ENCODE results near the gene MDH1B. TPM values are rescaled to one million over a fixed set of nuclear protein-coding genes. Genes with fewer than 3 reads are reported as not detected.

Gene MDH1B
- total RNA-seq, 1 experiment from 2014 or later = 1.9 TPM

DNA sequence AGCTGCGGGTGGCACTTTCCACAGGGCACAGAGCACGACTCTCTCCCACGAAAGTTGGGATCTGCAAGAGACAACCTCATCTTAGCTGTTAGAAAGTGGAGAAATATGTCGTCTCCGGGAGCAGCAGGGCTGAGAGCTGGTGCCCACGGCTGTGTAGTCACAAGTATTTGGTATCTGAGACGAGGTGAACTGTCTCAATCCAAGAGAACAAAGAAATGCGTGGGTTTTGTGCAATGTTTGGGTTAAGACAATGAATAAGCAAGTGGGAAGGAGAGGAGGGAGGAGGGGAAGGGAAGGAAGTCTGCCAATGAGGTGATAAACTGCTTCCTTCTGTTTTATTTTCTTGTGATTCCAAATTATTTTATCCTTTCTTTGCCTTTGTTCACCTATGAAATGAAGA is 65.0 kb downstream of the MDH1B start:
- Mint-ChIP-seq H3K9me3 (no peaks in the 10 kb centered on the region), H3K27me3 (ENCODE audit: low read depth) (no peaks in the 10 kb centered on the region; the same call in 1 of the 2 replicates), H3K4me1 (0 out of 2 replicates have a peak, but pooled peaks cover 3% of the 10 kb centered on the region), H3K27ac (no peak overlapping the region), H3K4me3 (no peak overlapping the region), H3K36me3 (no peaks in the 10 kb centered on the region)
- TF ChIP-seq, protein P1, sequence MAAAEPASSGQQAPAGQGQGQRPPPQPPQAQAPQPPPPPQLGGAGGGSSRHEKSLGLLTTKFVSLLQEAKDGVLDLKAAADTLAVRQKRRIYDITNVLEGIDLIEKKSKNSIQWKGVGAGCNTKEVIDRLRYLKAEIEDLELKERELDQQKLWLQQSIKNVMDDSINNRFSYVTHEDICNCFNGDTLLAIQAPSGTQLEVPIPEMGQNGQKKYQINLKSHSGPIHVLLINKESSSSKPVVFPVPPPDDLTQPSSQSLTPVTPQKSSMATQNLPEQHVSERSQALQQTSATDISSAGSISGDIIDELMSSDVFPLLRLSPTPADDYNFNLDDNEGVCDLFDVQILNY (CRISPR knock-in tag; IDR thresholded peaks at IDR 0.05) = no peak
- no peak for TF ChIP-seq NR3C1 (CRISPR knock-in tag; conservative IDR thresholded peaks at IDR 0.05; ENCODE audit: low read depth)
- no peak for TF ChIP-seq TEAD1 (CRISPR knock-in tag; IDR thresholded peaks at IDR 0.05)
- TF ChIP-seq, protein P2, sequence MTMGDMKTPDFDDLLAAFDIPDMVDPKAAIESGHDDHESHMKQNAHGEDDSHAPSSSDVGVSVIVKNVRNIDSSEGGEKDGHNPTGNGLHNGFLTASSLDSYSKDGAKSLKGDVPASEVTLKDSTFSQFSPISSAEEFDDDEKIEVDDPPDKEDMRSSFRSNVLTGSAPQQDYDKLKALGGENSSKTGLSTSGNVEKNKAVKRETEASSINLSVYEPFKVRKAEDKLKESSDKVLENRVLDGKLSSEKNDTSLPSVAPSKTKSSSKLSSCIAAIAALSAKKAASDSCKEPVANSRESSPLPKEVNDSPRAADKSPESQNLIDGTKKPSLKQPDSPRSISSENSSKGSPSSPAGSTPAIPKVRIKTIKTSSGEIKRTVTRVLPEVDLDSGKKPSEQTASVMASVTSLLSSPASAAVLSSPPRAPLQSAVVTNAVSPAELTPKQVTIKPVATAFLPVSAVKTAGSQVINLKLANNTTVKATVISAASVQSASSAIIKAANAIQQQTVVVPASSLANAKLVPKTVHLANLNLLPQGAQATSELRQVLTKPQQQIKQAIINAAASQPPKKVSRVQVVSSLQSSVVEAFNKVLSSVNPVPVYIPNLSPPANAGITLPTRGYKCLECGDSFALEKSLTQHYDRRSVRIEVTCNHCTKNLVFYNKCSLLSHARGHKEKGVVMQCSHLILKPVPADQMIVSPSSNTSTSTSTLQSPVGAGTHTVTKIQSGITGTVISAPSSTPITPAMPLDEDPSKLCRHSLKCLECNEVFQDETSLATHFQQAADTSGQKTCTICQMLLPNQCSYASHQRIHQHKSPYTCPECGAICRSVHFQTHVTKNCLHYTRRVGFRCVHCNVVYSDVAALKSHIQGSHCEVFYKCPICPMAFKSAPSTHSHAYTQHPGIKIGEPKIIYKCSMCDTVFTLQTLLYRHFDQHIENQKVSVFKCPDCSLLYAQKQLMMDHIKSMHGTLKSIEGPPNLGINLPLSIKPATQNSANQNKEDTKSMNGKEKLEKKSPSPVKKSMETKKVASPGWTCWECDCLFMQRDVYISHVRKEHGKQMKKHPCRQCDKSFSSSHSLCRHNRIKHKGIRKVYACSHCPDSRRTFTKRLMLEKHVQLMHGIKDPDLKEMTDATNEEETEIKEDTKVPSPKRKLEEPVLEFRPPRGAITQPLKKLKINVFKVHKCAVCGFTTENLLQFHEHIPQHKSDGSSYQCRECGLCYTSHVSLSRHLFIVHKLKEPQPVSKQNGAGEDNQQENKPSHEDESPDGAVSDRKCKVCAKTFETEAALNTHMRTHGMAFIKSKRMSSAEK (CRISPR knock-in tag; IDR thresholded peaks at IDR 0.05; ENCODE audit: borderline replicate concordance) = no peak
- no peak for TF ChIP-seq OVOL2 (CRISPR knock-in tag; IDR thresholded peaks at IDR 0.05; ENCODE audit: borderline replicate concordance)
- TF ChIP-seq SMAD3 (CRISPR knock-in tag; IDR thresholded peaks at IDR 0.05; ENCODE audit: borderline replicate concordance) = no peak
- no peak for TF ChIP-seq ZNF219 (CRISPR knock-in tag; IDR thresholded peaks at IDR 0.05; ENCODE audit: borderline replicate concordance)
- no peak for TF ChIP-seq ZNF263 (CRISPR knock-in tag; IDR thresholded peaks at IDR 0.05; ENCODE audit: low read depth)
- no peak for TF ChIP-seq NFATC4 (CRISPR knock-in tag; IDR thresholded peaks at IDR 0.05)
- TF ChIP-seq, protein P3, sequence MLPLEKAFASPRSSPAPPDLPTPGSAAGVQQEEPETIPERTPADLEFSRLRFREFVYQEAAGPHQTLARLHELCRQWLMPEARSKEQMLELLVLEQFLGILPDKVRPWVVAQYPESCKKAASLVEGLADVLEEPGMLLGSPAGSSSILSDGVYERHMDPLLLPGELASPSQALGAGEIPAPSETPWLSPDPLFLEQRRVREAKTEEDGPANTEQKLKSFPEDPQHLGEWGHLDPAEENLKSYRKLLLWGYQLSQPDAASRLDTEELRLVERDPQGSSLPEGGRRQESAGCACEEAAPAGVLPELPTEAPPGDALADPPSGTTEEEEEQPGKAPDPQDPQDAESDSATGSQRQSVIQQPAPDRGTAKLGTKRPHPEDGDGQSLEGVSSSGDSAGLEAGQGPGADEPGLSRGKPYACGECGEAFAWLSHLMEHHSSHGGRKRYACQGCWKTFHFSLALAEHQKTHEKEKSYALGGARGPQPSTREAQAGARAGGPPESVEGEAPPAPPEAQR (CRISPR knock-in tag; IDR thresholded peaks at IDR 0.05) = no peak
- no peak for TF ChIP-seq TEAD4 (CRISPR knock-in tag; IDR thresholded peaks at IDR 0.05)
- TF ChIP-seq ZNF121 (CRISPR knock-in tag; IDR thresholded peaks at IDR 0.05) = no peak
- TF ChIP-seq SP1 (CRISPR knock-in tag; conservative IDR thresholded peaks at IDR 0.05) = no peak
- no peak for TF ChIP-seq ZNF423 (CRISPR knock-in tag; IDR thresholded peaks at IDR 0.05)
- no peak for TF ChIP-seq JAZF1 (CRISPR knock-in tag; IDR thresholded peaks at IDR 0.05)
- no peak for TF ChIP-seq CREB1 (CRISPR knock-in tag; IDR thresholded peaks at IDR 0.05)
- no peak for TF ChIP-seq FOXK1 (CRISPR knock-in tag; IDR thresholded peaks at IDR 0.05)
- TF ChIP-seq, protein P4, sequence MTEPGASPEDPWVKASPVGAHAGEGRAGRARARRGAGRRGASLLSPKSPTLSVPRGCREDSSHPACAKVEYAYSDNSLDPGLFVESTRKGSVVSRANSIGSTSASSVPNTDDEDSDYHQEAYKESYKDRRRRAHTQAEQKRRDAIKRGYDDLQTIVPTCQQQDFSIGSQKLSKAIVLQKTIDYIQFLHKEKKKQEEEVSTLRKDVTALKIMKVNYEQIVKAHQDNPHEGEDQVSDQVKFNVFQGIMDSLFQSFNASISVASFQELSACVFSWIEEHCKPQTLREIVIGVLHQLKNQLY (CRISPR knock-in tag; IDR thresholded peaks at IDR 0.05) = no peak
- TF ChIP-seq NFYB (CRISPR knock-in tag; conservative IDR thresholded peaks at IDR 0.05; ENCODE audit: low read depth) = no peak
- ATAC-seq = no peak
- ChIA-PET CTCF (interaction anchor here (0.6 kb wide), 1 partner anchor 545 kb away, joined by 5 read pairs; no protein-coding TSS in a partner anchor), POLR2A (no interaction called here)
- no peak for DNase-seq (ENCODE audit: low spot score)

DNA sequence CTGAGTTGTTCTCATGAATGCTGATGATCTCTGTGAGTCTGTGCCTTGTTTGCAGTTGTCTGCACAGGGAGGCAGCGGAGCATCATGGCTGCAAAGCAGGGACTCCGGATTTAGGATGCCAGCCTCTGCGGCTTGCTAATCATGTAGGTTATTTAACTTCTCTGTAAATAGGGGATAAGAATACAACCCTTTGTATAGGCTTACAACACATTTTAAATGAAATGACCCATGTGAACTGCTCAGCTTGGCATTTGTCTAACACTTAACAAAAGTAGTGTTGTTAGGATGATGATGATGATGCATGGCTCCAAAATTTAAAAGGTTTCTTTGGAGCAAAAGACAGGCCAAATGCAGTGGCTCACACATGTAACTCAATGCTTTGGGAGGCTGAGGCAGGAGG is 66.3 kb downstream of the MDH1B start:
- H3K4me3 Mint-ChIP-seq = no peak overlapping the region
- H3K4me1 Mint-ChIP-seq = 0 out of 2 replicates have a peak, but pooled peaks cover 3% of the 10 kb centered on the region
- no peaks in the 10 kb centered on the region for H3K36me3 Mint-ChIP-seq
- TF ChIP-seq ZNF219 (CRISPR knock-in tag; IDR thresholded peaks at IDR 0.05; ENCODE audit: borderline replicate concordance) (no peak), TEAD4 (CRISPR knock-in tag; IDR thresholded peaks at IDR 0.05) (no peak), SMAD3 (CRISPR knock-in tag; IDR thresholded peaks at IDR 0.05; ENCODE audit: borderline replicate concordance) (no peak), SOX15 (CRISPR knock-in tag; IDR thresholded peaks at IDR 0.05) (no peak), NR3C1 (CRISPR knock-in tag; conservative IDR thresholded peaks at IDR 0.05; ENCODE audit: low read depth) (no peak), RELA (CRISPR knock-in tag; IDR thresholded peaks at IDR 0.05; ENCODE audit: borderline replicate concordance) (no peak), OVOL2 (CRISPR knock-in tag; IDR thresholded peaks at IDR 0.05; ENCODE audit: borderline replicate concordance) (no peak), NFATC4 (CRISPR knock-in tag; IDR thresholded peaks at IDR 0.05) (no peak), ATF1 (CRISPR knock-in tag; IDR thresholded peaks at IDR 0.05) (no peak)
- TF ChIP-seq, protein P2 (CRISPR knock-in tag; IDR thresholded peaks at IDR 0.05; ENCODE audit: borderline replicate concordance) = no peak
- TF ChIP-seq, protein P5, sequence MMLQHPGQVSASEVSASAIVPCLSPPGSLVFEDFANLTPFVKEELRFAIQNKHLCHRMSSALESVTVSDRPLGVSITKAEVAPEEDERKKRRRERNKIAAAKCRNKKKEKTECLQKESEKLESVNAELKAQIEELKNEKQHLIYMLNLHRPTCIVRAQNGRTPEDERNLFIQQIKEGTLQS (CRISPR knock-in tag; conservative IDR thresholded peaks at IDR 0.05) = no peak
- CTCF ChIA-PET = no interaction called here
- DNase-seq (ENCODE audit: low spot score) (no peak), ATAC-seq (no peak)
- POLR2A ChIA-PET = no interaction called here
- no peaks in the 10 kb centered on the region for H3K9me3 Mint-ChIP-seq
- H3K27me3 Mint-ChIP-seq (ENCODE audit: low read depth) = no peaks in the 10 kb centered on the region; the same call in 1 of the 2 replicates
- no peak overlapping the region for H3K27ac Mint-ChIP-seq
